Measurements from ENCODE around the gene EFHC1. TPM values are rescaled to one million over a fixed set of nuclear protein-coding genes. Genes with fewer than 3 reads are reported as not detected.
A peak's percentile ranks its signal among the peaks of the same experiment; 100 is the strongest.

EFHC1 gene
- total RNA-seq, 1 experiment from 2014 or later = 13.2 TPM

- no peak overlapping the region for H2BK15ac ChIP-seq (ENCODE audit: low read depth, low read length)
- H3K23me2 ChIP-seq (ENCODE audit: insufficient read length, low read depth, low read length, poor library complexity, severe bottlenecking) = no peaks in the 10 kb centered on the region
- H3K4me2 ChIP-seq (ENCODE audit: insufficient read depth, insufficient read length, low read length) = no peak overlapping the region
- H4K5ac ChIP-seq (ENCODE audit: insufficient read length, low read depth, low read length) = no peak overlapping the region
- WGBS (ENCODE audit: extremely low coverage, insufficient read length, low lambda C conversion rate) = no CpG with 5 or more reads among the region's 2 CpGs
- H2BK120ac ChIP-seq (ENCODE audit: low read depth, low read length, poor library complexity, severe bottlenecking) = no peak overlapping the region
- no peak for DNase-seq
- Mint-ChIP-seq H3K36me3 (ENCODE audit: insufficient read depth in 1 of 3, low read depth in 3 of 3) (no peaks in the 10 kb centered on the region), H3K27ac (peak overlapping the region in 1 of 3 experiments; percentile 1; a peak in 1 of 7 replicates), H3K9me3 (no peaks in the 10 kb centered on the region; a peak in 1 of 5 replicates), H3K4me3 (no peak overlapping the region), H3K4me1 (peaks cover 22 to 23% of the 10 kb centered on the region in 2 experiments), H3K27me3 (ENCODE audit: low read depth) (no peaks in the 10 kb centered on the region)
- no peak overlapping the region for H2AK5ac ChIP-seq (ENCODE audit: insufficient read length, low read length)
- no peak overlapping the region for H2AFZ ChIP-seq (ENCODE audit: low read length)
- H3K14ac ChIP-seq (ENCODE audit: insufficient read depth, low read length) = no peak overlapping the region
- H3K79me2 ChIP-seq (ENCODE audit: insufficient read depth, low read length) = no peaks in the 10 kb centered on the region
- H3K27ac ChIP-seq (ENCODE audit: insufficient read length, low read depth, low read length) = no peak overlapping the region
- H3K23ac ChIP-seq (ENCODE audit: insufficient read length, low read depth, low read length) = no peak overlapping the region
- TF ChIP-seq CTCF (conservative IDR thresholded peaks at IDR 0.05) = no peak
- no peak overlapping the region for H3K9ac ChIP-seq (ENCODE audit: extremely low read depth, insufficient read length, low read length)
- no peak overlapping the region for H3K56ac ChIP-seq (ENCODE audit: insufficient read length, low read depth, low read length)
- no peaks in the 10 kb centered on the region for H3K79me1 ChIP-seq (ENCODE audit: insufficient read depth, low read depth, low read length, poor library complexity, severe bottlenecking)
- H3K9me3 ChIP-seq (ENCODE audit: control insufficient read depth, low read depth, low read length) = no peaks in the 10 kb centered on the region
- no peaks in the 10 kb centered on the region for H3K27me3 ChIP-seq (ENCODE audit: insufficient read depth, low read length)
- no peaks in the 10 kb centered on the region; the same call in 1 of the 2 replicates for H3K4me1 ChIP-seq (ENCODE audit: insufficient read depth, low read length)
- no peak overlapping the region for H4K91ac ChIP-seq (ENCODE audit: insufficient read length, low read depth, low read length)
- no peak overlapping the region for H3K4ac ChIP-seq (ENCODE audit: low read depth, low read length)
- H3K18ac ChIP-seq (ENCODE audit: insufficient read length, low read depth, low read length) = no peak overlapping the region
- H3T11ph ChIP-seq (ENCODE audit: low read length) = no peak overlapping the region
- H4K8ac ChIP-seq (replicated peaks; ENCODE audit: insufficient read length, low read depth, low read length) = no peak overlapping the region
- H2BK20ac ChIP-seq (ENCODE audit: low read depth, low read length, poor library complexity, severe bottlenecking) = no peak overlapping the region
- no peaks in the 10 kb centered on the region for H4K20me1 ChIP-seq (ENCODE audit: control insufficient read depth, insufficient read depth, insufficient read length)
- no peak overlapping the region for H2BK12ac ChIP-seq (ENCODE audit: insufficient read length, low read depth, low read length)
- no peak overlapping the region for H2BK5ac ChIP-seq (ENCODE audit: insufficient read length, low read length)
These were observed 24.2 kb upstream of the EFHC1 start for GRCh38 chr6:52395969-52396368.

Measured in H9 (cell line).